ENCODE data around the gene SLC25A6.

DNA sequence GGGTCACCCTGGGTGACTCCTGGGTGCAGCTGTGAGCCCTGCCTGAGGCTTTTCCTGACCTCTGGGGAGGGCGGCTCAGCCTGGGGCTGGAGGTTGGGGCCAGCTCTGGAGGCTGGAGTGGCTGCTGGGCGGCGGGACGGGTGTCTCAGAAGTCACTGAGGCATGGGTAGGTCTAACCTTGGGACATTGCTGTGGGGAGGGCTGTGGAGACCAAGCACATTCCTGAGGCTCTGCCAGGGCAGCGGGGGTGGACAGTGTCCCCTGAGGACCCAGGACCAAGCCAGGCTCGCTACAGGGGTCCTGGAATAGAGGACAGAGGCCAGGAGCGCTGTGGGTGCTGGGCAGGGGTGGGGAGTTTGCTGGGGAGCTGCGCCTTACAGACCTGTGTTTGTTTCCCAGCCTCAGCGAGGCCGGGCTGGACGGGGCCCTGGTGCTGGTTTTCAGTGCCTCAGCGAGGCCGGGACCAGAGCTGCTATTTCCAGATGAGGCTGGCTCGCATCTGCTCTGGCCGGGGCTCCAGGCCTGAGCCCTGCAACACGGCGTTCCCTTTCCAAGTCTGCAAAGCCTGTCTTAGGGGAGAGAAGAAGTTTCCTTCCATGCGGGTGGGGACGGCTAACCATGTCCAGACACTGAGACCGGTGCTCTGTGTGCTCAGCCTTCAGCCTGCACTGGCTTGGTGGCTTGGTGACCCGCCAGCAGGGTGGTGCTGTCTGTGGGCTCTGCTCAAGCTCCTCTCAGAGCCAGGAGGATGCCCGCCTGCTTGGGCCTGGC, 3.0 kb upstream of the SLC25A6 start:
- TF ChIP-seq, protein P1, sequence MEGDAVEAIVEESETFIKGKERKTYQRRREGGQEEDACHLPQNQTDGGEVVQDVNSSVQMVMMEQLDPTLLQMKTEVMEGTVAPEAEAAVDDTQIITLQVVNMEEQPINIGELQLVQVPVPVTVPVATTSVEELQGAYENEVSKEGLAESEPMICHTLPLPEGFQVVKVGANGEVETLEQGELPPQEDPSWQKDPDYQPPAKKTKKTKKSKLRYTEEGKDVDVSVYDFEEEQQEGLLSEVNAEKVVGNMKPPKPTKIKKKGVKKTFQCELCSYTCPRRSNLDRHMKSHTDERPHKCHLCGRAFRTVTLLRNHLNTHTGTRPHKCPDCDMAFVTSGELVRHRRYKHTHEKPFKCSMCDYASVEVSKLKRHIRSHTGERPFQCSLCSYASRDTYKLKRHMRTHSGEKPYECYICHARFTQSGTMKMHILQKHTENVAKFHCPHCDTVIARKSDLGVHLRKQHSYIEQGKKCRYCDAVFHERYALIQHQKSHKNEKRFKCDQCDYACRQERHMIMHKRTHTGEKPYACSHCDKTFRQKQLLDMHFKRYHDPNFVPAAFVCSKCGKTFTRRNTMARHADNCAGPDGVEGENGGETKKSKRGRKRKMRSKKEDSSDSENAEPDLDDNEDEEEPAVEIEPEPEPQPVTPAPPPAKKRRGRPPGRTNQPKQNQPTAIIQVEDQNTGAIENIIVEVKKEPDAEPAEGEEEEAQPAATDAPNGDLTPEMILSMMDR (IDR thresholded peaks at IDR 0.05; ENCODE audit: low read length) = no peak
- no peak for TF ChIP-seq EZH2 (IDR thresholded peaks at IDR 0.05; ENCODE audit: borderline replicate concordance, low read length)

All from OCI-LY1 (cell line).